HCEC 1CT (cell line): ENCODE results near the gene PRKD1.

Source experiments
- DNase-seq: peaks from one replicate; pipeline ENCODE4 v3.0.0-alpha.2; 2017

PRKD1 gene

DNA sequence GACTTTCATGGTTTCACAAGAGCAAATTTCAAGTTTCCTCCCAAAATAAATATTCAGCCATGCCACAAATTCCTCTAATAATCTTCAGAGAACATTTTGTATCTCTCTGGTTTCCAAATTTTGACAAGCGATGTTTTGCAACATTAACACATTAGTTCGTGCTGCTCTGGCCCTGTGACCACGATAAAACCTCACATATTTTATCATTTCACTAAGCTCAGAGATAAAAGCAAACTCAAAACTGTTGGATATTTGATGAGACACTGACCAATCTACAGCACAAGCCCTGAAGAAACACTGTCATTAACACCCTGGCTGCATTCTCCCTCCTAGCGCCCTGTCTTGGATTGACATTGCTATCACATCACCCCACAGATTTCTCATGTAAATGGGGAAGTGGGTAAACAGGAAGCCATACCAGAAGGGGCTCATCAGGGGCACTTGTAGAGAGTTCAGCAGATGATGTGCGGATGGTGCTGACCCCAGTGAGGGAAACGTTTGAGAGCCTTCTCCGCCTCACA lies 264.3 kb downstream of the PRKD1 start:
- no peak for DNase-seq

DNA sequence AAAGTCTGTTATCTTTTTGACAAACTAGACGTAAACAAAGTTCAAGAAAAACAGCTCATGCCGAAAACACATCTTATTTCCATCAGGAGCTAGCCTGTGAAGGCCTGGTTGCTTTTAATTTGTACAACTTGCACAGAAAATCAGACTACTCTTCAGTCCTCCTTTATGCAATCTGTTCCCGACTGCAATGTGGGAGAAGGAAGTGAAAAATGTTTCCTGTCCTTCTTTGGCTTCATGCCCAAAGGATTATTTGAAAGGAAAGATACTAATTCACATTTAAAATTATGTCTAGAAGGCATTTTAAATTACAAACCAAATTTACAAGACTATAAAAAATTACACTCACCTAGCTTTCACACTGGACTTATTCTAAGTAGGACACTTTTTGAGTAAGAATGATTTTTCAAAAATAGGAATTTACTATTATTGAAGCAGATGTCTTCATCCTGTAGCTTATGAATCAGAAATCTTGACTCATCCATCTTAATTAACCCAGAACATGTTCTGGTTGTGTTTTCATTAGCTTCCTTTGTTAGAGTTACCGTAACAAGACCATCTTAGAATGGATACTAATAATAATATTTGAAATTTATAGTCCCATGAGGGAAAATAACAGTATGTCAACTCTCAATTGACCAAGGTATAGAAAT lies 272.6 kb downstream of the PRKD1 start:
- DNase-seq = peak; percentile 58

DNA sequence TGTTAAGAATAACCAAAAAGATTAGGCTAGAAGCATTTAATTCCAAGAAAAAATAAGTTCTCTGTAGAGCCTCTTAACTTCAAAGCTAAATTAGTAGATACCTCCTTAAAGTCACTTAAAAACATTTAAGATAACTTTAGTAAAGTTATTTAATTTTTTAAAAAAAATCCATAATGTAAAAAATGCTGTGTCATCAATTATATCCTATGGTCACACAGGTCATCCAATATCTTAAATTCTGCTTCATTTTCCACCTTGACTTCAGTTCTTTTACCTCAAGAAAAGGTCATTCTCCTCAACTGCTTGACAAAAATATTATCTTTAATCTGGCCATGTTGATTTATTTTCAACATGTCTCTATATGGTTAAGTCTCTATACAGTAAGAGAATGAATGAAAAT lies 274.3 kb downstream of the PRKD1 start:
- DNase-seq = no peak

DNA sequence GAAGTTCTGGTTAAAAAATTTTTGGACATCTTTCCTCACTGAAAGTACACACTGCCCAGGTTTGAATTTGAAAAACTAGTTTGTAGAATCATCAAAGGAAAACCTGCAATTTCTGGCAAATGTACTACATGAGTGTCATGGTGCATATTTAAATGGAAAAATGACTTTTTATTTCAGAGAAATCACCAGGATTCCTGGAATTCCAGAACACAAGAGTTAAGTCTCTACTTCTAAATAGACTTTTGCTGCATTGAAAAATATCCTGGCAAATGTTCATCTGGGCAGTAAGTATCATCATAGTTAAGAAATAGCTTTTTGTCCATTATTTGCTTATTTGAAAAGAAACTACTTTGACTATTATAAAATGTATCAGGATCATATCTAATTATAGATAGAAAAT lies 275.1 kb downstream of the PRKD1 start:
- no peak for DNase-seq

- DNase-seq = no peak
Measured at GRCh38 chr14:29650554-29651269, 276.9 kb downstream of the PRKD1 start.

DNA sequence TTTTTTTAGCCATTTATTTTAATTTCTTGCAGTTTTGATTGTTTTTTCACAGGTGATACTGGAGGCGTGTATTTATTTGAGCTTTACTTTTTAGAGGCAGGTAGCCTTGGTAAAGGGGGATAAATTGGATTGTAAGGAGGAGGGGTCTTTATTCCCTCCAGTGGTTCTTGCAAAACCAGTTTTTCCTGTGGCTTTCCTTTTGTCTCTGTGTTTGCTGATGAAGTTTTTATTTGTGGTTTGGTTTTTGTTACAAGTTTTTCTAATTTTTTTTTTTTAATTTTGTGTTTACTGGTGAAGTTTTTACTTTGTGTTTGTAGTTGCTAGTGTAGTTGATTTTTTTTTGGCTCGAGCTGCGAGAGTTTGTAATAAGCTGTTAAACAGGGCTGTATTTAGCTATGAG lies 278.5 kb downstream of the PRKD1 start:
- no peak for DNase-seq

DNA sequence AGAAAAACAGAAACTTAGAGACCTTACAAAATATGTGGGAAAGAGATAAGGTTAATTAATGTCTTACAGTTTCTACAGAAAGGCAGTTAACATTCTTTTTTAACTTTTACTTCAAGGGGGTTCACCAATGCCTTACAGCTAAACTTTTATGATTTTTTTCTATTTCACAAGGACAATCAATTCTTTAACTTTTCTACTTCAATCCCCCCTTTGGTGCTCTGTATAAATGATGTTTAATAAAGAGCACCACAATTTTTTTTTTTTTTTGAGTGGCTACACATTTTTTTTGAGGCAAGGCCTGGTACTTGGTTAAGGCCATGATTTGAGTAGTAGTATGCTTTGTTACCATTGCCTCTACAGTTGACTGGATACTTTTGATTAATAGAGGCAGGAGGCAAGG lies 279.6 kb downstream of the PRKD1 start:
- no peak for DNase-seq

GRCh38 chr14:29645117-29645516 lies 282.5 kb downstream of the PRKD1 start:
- peak; percentile 30 for DNase-seq

GRCh38 chr14:29643433-29644211 lies 284.0 kb downstream of the PRKD1 start:
- peak; percentile 26 for DNase-seq

GRCh38 chr14:29637411-29637810 lies 290.2 kb downstream of the PRKD1 start:
- DNase-seq = peak; percentile 25

DNA sequence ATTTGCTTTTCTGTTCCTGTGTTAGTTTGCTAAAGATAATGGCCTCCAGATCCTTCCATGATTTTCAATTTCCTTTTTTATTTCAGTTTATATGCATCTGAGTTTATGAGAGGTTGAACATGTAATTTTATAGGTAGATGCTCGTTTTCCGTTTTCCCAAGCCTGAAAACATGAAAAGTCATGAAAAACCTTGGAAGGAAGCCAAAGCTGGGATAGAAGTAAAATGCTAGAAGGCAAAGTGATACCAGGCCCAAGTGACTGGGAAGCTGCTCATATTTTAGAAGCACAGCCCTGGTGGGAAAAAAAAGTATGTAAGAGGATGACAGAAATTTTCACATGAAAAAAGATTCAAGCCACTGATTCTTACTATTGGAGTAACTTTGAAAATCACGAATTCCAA lies 290.8 kb downstream of the PRKD1 start:
- no peak for DNase-seq

DNA sequence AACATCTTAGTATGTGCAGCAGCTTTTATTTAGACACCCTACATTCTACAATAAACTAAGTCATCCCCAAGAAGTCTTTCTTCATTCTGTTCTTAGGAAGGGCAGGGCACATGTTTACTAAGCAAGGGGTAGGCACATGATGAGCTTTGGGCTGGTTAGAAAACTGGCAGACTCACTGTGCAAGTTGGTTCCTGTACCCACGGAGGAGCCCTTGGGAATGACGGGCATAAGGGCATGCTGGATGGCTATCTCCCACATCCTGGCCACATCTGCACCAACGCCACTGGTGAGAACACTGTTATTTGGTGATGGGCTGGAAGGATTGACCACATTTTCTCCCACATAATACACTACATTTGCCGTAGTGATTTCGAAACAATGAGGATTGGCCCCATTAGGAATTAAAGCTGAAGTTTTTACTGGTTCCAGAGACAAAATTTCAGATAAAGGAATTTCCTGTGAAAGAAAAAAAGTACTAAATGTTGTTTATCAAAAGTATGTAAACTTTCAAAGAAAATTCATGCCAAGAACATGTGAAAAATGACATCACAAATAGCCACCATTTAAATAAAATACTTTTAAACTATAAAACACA lies 297.0 kb downstream of the PRKD1 start:
- DNase-seq = no peak

- no peak for DNase-seq
Measured at GRCh38 chr14:29629839-29630238, 297.8 kb downstream of the PRKD1 start.

DNA sequence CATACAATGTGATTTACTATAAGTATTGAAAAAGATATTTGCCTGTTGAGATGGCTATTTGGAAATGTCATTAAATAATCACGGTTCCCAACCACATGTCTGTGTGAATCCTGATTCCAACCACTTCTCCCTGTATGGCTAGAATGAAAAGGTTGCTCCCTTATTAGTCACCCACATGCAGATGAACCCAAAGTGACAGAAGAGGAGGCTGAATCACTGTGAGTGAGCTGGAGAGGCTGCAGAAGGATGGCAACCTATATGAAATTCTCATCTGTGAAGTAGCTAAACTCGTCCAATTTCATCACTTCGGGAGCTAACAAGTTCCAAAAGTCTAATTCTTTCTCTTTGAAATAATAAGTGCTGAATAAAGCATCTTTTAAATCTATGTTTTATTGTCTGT lies 300.5 kb downstream of the PRKD1 start:
- DNase-seq = peak; percentile 46

DNA sequence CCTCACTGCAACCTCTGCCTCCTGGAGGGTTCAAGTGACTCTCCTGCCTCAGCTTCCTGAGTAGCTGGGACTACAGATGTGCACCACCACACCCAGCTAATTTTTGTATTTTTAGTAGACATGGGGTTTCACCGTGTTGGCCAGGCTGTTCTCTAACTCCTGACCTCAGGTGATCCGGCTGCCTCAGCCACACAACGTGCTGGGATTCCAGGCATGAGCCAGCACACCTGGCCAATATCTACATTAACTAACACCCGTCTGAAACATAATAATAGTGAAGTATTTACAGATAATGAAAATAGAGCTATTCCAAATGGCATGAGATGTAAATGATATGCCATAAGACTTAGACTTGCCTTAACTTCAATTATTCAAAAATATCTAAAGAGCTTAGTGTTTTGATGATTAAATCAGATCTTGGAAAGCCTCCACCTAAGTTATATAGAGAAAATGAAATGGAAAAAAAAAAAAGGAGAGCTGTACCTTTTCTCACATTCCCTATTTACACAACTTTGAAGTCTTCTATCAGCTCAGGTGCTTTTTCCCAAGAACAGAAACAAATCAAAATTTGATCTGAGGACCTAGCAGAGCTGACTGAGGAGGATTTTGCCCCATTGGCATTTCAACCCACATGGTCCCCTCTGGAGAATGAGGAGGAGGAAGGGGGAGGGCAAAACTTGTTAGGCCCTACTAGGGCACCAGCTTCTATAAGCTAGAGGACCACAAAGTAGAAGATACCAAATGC lies 309.2 kb downstream of the PRKD1 start:
- no peak for DNase-seq

- DNase-seq = no peak
Measured at GRCh38 chr14:29616922-29617321, 310.7 kb downstream of the PRKD1 start.

DNA sequence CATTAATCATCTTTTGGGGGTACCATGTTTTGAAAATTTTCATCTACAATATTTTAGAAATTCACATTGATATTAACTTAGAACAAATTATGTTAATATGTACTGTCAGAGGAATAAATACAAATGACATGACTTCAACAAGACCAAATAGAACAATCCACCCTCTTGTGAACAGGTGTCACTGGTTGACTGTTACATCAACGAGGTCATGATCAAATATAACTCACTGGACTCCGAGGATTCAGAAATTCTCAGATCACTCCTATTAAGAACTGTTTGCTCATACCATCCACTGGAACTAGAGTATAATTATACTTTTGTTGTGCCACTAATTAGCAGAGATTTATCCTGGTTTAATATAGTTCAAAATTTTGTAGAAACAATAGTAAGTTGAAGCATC lies 318.8 kb downstream of the PRKD1 start:
- no peak for DNase-seq

- no peak for DNase-seq
Measured at GRCh38 chr14:29607169-29607568, 320.5 kb downstream of the PRKD1 start.

GRCh38 chr14:29603696-29604095 lies 324.0 kb downstream of the PRKD1 start:
- no peak for DNase-seq

DNA sequence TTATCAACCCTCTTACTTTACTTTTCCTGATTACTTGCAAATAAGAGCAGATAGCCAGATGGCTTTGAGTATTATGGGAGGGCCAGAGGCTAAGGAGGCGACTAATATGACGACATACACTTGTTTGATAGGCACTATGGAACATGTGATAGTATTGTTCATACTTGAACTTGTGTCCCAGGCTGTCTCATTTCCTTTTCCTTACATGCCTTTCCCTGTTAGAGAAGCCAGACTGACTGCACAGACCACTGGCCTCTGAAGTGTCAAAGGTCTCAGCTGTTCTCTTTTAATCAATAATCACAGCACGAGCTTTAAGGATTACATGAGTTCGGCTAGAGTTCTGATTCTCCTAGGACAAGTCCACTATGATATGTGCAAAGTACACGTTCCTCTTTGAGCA lies 326.0 kb downstream of the PRKD1 start:
- DNase-seq = peak; percentile 84

- DNase-seq = no peak
Measured at GRCh38 chr14:29587761-29588470, 339.7 kb downstream of the PRKD1 start.

DNA sequence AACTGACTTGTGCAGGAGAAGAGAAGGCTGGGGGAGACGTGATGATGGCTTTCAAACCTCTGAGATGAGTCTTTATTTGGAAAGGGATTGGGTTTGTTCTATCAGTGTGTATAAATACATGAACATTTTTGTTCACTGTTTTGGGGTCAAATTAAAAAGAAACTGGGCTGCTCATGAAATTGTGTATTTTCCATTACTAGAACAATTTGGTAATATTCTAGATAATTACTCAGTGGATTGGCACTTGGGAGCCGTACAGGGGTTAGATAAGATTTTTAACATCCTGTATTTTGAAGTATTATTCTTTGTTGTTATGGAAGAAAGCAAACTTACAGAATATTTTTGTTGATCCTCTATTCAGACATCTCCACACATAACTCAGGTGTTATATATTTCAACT lies 340.6 kb downstream of the PRKD1 start:
- no peak for DNase-seq
